GM18499 (cell line): ENCODE results near the gene BYSL.

Source experiments
- ATAC-seq: cut with Tn5 transposase; IDR thresholded peaks from one replicate; pipeline ENCODE4 v1.9.1; 2021; ENCODE audit warnings: moderate number of reproducible peaks; ENCODE audit not compliant: insufficient read depth, unreplicated experiment

The BYSL gene

GRCh38 chr6:41920921-41921711 lies at the start of gene BYSL, which contains the start of gene MED20:
TSS of gene BYSL (plus strand) at chr6:41921499. CDS start at chr6:41921563, 64 bp downstream.
TSS of gene MED20 (minus strand) at chr6:41921139. CDS start at chr6:41921018, 121 bp downstream.
- peak; percentile 83 for ATAC-seq

GRCh38 chr6:41871691-41872090 lies 49.6 kb upstream of the BYSL start:
- no peak for ATAC-seq

GRCh38 chr6:41872147-41872546 lies 49.2 kb upstream of the BYSL start:
- no peak for ATAC-seq

GRCh38 chr6:41874741-41875140 lies 46.6 kb upstream of the BYSL start:
- ATAC-seq = no peak

GRCh38 chr6:41877051-41877680 lies 44.1 kb upstream of the BYSL start:
- no peak for ATAC-seq

GRCh38 chr6:41878246-41878645 lies 43.1 kb upstream of the BYSL start:
- no peak for ATAC-seq

GRCh38 chr6:41878961-41879405 lies 42.3 kb upstream of the BYSL start:
- ATAC-seq = no peak

- no peak for ATAC-seq
Measured at GRCh38 chr6:41881506-41881905, 39.8 kb upstream of the BYSL start.

GRCh38 chr6:41884957-41885356 lies 36.3 kb upstream of the BYSL start:
- ATAC-seq = no peak

GRCh38 chr6:41885930-41886329 lies 35.4 kb upstream of the BYSL start:
- no peak for ATAC-seq

GRCh38 chr6:41887331-41887751 lies 34.0 kb upstream of the BYSL start:
- ATAC-seq = no peak

GRCh38 chr6:41892921-41893564 lies 28.3 kb upstream of the BYSL start:
- ATAC-seq = no peak

- ATAC-seq = peak; percentile 7
Measured at GRCh38 chr6:41894366-41895299, 26.7 kb upstream of the BYSL start.

GRCh38 chr6:41895300-41896233 lies 25.7 kb upstream of the BYSL start, which contains the start of gene USP49:
TSS of gene USP49 (minus strand) at chr6:41895375. CDS start at chr6:41806983, 88,392 bp downstream.
- ATAC-seq = peak; percentile 51

GRCh38 chr6:41896281-41896680 lies 25.0 kb upstream of the BYSL start:
- no peak for ATAC-seq

- no peak for ATAC-seq
Measured at GRCh38 chr6:41900861-41901260, 20.4 kb upstream of the BYSL start.

GRCh38 chr6:41901882-41902519 lies 19.3 kb upstream of the BYSL start:
- ATAC-seq = no peak

GRCh38 chr6:41909727-41910126 lies 11.6 kb upstream of the BYSL start:
- ATAC-seq = no peak
